Fibroblast of pulmonary artery (primary cell): ENCODE results near the gene POGLUT3.
A peak's percentile ranks its signal among the peaks of the same experiment; 100 is the strongest.

Experiments
- DNase-seq: peaks from one replicate; pipeline ENCODE4 v3.0.0-alpha.2; 2010; ENCODE audit warnings: low read depth
- H3K4me3 ChIP-seq: replicated peaks from 2 replicates; pipeline ENCODE4 v1.5.1; 2011; ENCODE audit warnings: low read depth, mild to moderate bottlenecking, control low read depth, low read length, moderate library complexity
- TF ChIP-seq, protein P1 (sequence below): IDR thresholded peaks from 2 replicates; pipeline ENCODE4 v1.5.1; 2011; ENCODE audit warnings: mild to moderate bottlenecking, control low read depth, low read length, inconsistent platforms; ENCODE audit errors: missing control alignments

POGLUT3 gene

DNA sequence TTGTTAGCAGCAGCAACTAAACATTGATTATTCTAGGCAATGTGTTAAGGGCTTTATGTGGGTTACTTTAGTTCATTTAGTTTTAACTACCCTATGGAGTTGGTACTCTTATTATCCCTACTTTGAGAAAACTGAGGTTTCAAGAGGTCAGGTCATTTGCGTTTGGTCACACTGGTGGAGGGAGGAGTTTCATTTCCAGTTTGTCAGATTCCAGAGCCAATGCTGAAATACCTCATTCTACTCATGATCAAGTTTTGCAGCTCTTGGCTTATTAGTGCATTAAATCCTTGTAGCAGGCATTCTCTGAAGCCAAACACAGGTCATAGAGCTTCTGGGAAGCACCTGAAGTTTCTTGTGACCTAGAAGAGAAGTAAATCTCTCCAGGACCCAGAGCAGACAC is 24.1 kb upstream of the POGLUT3 start:
- TF ChIP-seq, protein P1, sequence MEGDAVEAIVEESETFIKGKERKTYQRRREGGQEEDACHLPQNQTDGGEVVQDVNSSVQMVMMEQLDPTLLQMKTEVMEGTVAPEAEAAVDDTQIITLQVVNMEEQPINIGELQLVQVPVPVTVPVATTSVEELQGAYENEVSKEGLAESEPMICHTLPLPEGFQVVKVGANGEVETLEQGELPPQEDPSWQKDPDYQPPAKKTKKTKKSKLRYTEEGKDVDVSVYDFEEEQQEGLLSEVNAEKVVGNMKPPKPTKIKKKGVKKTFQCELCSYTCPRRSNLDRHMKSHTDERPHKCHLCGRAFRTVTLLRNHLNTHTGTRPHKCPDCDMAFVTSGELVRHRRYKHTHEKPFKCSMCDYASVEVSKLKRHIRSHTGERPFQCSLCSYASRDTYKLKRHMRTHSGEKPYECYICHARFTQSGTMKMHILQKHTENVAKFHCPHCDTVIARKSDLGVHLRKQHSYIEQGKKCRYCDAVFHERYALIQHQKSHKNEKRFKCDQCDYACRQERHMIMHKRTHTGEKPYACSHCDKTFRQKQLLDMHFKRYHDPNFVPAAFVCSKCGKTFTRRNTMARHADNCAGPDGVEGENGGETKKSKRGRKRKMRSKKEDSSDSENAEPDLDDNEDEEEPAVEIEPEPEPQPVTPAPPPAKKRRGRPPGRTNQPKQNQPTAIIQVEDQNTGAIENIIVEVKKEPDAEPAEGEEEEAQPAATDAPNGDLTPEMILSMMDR: no peak
- no peak overlapping the region for H3K4me3 ChIP-seq
- DNase-seq: no peak

DNA sequence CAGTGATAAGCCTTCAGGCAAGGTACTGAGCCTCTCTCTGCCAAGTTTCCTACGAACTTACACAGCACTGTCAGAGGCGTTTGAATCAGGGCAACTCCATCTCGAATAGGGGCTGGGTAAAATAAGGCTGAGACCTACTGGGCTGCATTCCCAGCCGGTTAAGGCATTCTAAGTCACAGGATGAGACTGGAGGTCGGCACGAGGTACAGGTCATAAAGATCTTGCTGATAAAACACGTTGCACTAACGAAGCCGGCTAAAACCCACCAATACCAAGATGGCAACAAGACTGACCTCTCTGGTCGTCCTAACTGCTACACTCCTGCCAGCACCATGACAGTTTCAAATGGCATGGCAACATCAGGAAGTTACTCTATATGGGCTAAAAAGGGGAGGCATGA is 20.4 kb upstream of the POGLUT3 start:
- DNase-seq: no peak
- TF ChIP-seq, protein P1: no peak
- H3K4me3 ChIP-seq: no peak overlapping the region

DNA sequence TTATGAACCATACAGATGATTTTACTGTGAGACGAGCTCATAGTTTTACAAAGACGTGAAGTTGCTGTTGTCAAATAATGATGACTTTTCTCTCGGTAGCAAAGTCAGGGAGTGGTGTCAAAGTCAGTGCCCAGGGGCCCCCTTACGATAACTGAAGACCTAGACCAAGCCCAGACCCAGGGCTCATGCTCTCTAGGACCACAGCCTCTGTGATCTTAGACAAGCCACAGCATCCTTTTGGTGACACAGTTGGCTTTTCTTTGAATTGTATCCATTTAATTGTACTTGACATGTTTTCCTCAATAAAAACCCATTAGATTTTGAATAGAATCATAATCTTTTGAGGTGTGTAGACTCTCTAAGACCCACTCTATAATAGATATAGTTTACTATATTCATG is 17.9 kb upstream of the POGLUT3 start:
- TF ChIP-seq, protein P1: no peak
- no peak for DNase-seq
- H3K4me3 ChIP-seq: no peak overlapping the region

DNA sequence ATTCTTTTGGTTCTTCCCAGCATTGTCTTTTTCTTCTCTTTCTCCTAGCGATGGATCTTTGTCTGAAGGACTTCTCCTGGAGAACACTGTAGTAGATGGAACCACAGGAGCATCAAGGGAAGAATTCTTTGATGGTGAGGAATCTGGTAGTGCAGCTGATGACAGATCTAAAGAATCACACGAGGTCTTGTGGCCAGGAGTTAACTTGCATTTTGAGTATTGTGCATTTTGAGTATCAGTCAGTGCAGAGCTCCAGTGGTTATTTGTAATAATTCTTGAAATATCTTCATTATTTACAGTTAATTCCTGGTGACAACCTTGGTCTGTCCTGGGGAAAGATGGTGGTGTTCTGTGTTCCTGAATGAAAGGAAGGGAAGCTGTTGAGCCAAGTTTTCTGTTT is 14.5 kb upstream of the POGLUT3 start:
- H3K4me3 ChIP-seq: no peak overlapping the region
- TF ChIP-seq, protein P1: no peak
- no peak for DNase-seq

DNA sequence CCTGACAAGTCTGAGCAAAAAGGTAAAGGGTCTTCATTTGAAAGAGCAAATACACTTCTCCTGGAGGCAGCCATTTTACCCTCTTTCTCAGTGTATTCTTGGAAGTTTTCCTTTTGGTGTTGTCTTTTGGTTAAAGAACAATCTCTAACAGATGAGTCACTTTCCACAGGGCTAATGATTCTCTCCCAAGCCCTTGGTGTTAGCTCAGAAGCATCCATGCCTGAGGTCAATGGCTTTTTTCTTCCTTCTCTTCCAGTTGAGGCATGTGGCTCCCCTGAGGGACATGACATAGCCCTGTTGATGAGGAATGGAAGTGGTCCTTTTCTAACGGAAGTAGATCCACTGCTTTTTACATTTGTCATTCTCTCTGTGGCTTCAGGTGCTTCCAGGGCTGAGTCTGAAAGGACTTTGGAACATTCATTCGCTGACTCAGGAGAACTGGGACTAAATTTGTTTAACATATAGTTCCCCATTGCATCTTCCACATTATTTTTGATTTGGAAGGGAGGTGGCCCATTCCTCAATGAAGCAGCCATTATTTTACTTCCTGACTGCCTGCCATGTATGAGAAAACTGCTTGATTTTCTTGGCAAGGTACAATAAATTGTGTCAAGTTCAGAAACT is 13.8 kb upstream of the POGLUT3 start:
- TF ChIP-seq, protein P1: no peak
- DNase-seq: peak; percentile 33
- no peak overlapping the region for H3K4me3 ChIP-seq

DNA sequence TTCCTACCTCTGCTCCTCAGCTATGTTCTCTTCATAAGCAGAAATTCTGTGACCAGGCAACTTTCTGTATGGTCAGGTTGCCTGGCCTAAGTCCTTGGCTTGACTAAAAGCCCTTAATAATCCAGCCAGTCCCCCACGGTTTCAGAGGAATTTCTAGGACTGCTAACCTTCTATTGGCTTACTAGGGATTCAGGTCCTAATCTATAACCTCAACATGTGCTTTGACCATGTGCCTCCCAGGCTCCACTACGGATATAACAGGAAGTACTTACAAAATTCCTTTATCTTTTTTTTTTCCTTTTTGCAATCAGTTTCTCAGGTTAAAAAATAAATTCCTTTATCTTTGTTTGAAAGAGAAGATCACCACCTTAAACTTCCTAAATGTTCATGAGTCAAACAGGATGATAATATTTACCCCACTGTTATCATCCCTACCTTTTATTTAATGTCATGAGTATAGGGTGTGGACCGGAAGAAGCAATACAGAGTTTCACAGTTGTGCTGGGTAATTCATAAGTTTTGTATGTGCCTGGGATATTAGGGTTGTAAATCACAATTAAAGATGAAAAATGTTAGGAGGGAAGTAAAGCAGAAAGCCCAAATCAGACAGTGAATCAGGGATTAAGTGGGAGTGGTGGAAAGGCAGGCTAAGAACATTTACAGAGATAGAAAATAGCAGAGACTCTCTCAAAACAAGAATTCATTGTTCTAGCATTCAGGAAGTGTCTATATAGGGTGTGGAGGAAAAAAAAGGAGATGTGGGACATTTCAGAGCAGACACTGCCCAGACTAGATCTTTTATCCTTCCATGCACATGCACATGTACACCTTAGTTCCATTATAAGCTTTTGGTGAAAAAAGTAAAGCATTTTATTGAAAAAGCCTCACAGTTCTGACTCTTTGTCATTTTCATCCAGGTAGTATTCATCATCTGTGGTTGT is 10.7 kb upstream of the POGLUT3 start:
- no peak overlapping the region for H3K4me3 ChIP-seq
- DNase-seq: no peak
- TF ChIP-seq, protein P1: no peak
